Mesodermal cell (in vitro differentiated cells): Measurements from ENCODE around the gene GK2.

Experiments used
- H3K27ac ChIP-seq: 2 replicates; pipeline ENCODE4 v1.7.0; 2013; ENCODE audit warnings: mild to moderate bottlenecking, low read depth, low read length, moderate library complexity; ENCODE audit not compliant: severe bottlenecking
- H3K36me3 ChIP-seq: 2 replicates; pipeline ENCODE4 v1.7.1; 2013; ENCODE audit warnings: mild to moderate bottlenecking, low read length, moderate library complexity; ENCODE audit not compliant: control insufficient read depth, insufficient read depth
- H3K4me1 ChIP-seq: one replicate; pipeline ENCODE4 v1.7.1; 2013; ENCODE audit warnings: mild to moderate bottlenecking, low read length; ENCODE audit not compliant: insufficient read depth, control insufficient read depth, poor library complexity, severe bottlenecking
- H3K4me3 ChIP-seq: 2 replicates; pipeline ENCODE4 v1.7.0; 2013; ENCODE audit warnings: low read length, control low read depth, mild to moderate bottlenecking; ENCODE audit not compliant: insufficient read depth, poor library complexity, severe bottlenecking; ENCODE audit errors: extremely low read depth
- H3K9me3 ChIP-seq: 2 replicates; pipeline ENCODE4 v1.7.1; 2013; ENCODE audit warnings: mild to moderate bottlenecking, low read length, moderate library complexity; ENCODE audit not compliant: control insufficient read depth
- WGBS, 2 experiments: methylation state at CpG; one replicate each; pipeline ENCODE4 v1.1.5; 2013; ENCODE audit warnings: missing lambda C conversion rate in 2 of 2; ENCODE audit not compliant: insufficient coverage in 2 of 2; 5-methylcytosine and 5-hydroxymethylcytosine counted together

The GK2 gene

GRCh38 chr4:79390890-79391289, 17.1 kb downstream of the GK2 start:
- Histone ChIP-seq H3K36me3 (no peaks in the 10 kb centered on the region), H3K9me3 (no peaks in the 10 kb centered on the region), H3K27ac (no peak overlapping the region), H3K4me3 (no peak overlapping the region), H3K4me1 (no peaks in the 10 kb centered on the region)
- WGBS, 2 experiments: no CpG with 5 or more reads among the region's 3 CpGs

- WGBS, 2 experiments: 86% methylated on average over 2 of the region's 4 CpGs; no CpG with 5 or more reads in 1 of the 2 experiments
- Histone ChIP-seq H3K4me3 (no peak overlapping the region), H3K4me1 (no peaks in the 10 kb centered on the region), H3K27ac (no peak overlapping the region), H3K36me3 (no peaks in the 10 kb centered on the region), H3K9me3 (no peaks in the 10 kb centered on the region)
Measured at GRCh38 chr4:79385641-79386040, 22.4 kb downstream of the GK2 start.

- Histone ChIP-seq H3K9me3 (no peaks in the 10 kb centered on the region), H3K4me1 (no peaks in the 10 kb centered on the region), H3K27ac (no peak overlapping the region), H3K4me3 (no peak overlapping the region), H3K36me3 (no peaks in the 10 kb centered on the region)
- WGBS, 2 experiments: no CpG with 5 or more reads among the region's 1 CpG
Measured at GRCh38 chr4:79381161-79381560, 26.9 kb downstream of the GK2 start.

GRCh38 chr4:79370026-79370425, 38.0 kb downstream of the GK2 start:
- 63 to 94% methylated on average over 2 of the region's 2 CpGs for WGBS, 2 experiments
- no peak overlapping the region for H3K4me3 ChIP-seq
- H3K4me1 ChIP-seq: no peaks in the 10 kb centered on the region
- no peak overlapping the region for H3K27ac ChIP-seq
- no peaks in the 10 kb centered on the region for H3K36me3 ChIP-seq
- H3K9me3 ChIP-seq: no peaks in the 10 kb centered on the region

GRCh38 chr4:79367096-79367495, 40.9 kb downstream of the GK2 start:
- Histone ChIP-seq H3K4me3 (no peak overlapping the region), H3K36me3 (no peaks in the 10 kb centered on the region), H3K27ac (no peak overlapping the region), H3K4me1 (no peaks in the 10 kb centered on the region), H3K9me3 (no peaks in the 10 kb centered on the region)
- no CpG with 5 or more reads among the region's 2 CpGs for WGBS, 2 experiments

GRCh38 chr4:79366422-79366821, 41.6 kb downstream of the GK2 start:
- Histone ChIP-seq H3K36me3 (no peaks in the 10 kb centered on the region), H3K4me3 (no peak overlapping the region), H3K9me3 (no peaks in the 10 kb centered on the region), H3K4me1 (no peaks in the 10 kb centered on the region), H3K27ac (no peak overlapping the region)

- Histone ChIP-seq H3K4me3 (no peak overlapping the region), H3K9me3 (no peaks in the 10 kb centered on the region), H3K27ac (no peak overlapping the region), H3K4me1 (no peaks in the 10 kb centered on the region), H3K36me3 (no peaks in the 10 kb centered on the region)
- WGBS, 2 experiments: 82 to 92% methylated on average over 5 of the region's 6 CpGs
Measured at GRCh38 chr4:79364061-79364460, 44.0 kb downstream of the GK2 start.

GRCh38 chr4:79362626-79363025, 45.4 kb downstream of the GK2 start:
- Histone ChIP-seq H3K4me3 (no peak overlapping the region), H3K27ac (no peak overlapping the region), H3K4me1 (no peaks in the 10 kb centered on the region), H3K9me3 (no peaks in the 10 kb centered on the region), H3K36me3 (no peaks in the 10 kb centered on the region)
- 91 to 96% methylated on average over 3 to 4 of the region's 4 CpGs for WGBS, 2 experiments

GRCh38 chr4:79360006-79360405, 48.0 kb downstream of the GK2 start:
- no peak overlapping the region for H3K4me3 ChIP-seq
- H3K4me1 ChIP-seq: no peaks in the 10 kb centered on the region
- no peak overlapping the region for H3K27ac ChIP-seq
- H3K36me3 ChIP-seq: no peaks in the 10 kb centered on the region
- no peaks in the 10 kb centered on the region for H3K9me3 ChIP-seq

GRCh38 chr4:79358438-79358837, 49.6 kb downstream of the GK2 start:
- no CpG with 5 or more reads among the region's 1 CpG for WGBS, 2 experiments
- Histone ChIP-seq H3K27ac (no peak overlapping the region), H3K9me3 (no peaks in the 10 kb centered on the region), H3K36me3 (no peaks in the 10 kb centered on the region), H3K4me1 (no peaks in the 10 kb centered on the region), H3K4me3 (no peak overlapping the region)

GRCh38 chr4:79357365-79357764, 50.7 kb downstream of the GK2 start:
- no peaks in the 10 kb centered on the region for H3K9me3 ChIP-seq
- H3K36me3 ChIP-seq: no peaks in the 10 kb centered on the region
- H3K4me3 ChIP-seq: no peak overlapping the region
- 92 to 95% methylated on average over 3 to 6 of the region's 8 CpGs for WGBS, 2 experiments
- H3K27ac ChIP-seq: no peak overlapping the region
- H3K4me1 ChIP-seq: no peaks in the 10 kb centered on the region
